Osteocyte (in vitro differentiated cells): ENCODE results near the gene GRIN1. TPM values are rescaled to one million over a fixed set of nuclear protein-coding genes. Genes with fewer than 3 reads are reported as not detected.

Source experiments
- DNase-seq: peaks from one replicate; pipeline ENCODE4 v3.0.0; 2021; ENCODE audit warnings: mixed read lengths; ENCODE audit not compliant: unreplicated experiment; ENCODE audit errors: extremely low spot score
- H3K27ac Mint-ChIP-seq: one replicate; pipeline ENCODE4 v1.8.0; 2021; ENCODE audit warnings: mild to moderate bottlenecking, mixed read lengths; ENCODE audit not compliant: unreplicated experiment
- H3K27me3 Mint-ChIP-seq: one replicate; pipeline ENCODE4 v1.8.0; 2021; ENCODE audit warnings: mixed read lengths; ENCODE audit not compliant: unreplicated experiment
- H3K36me3 Mint-ChIP-seq: one replicate; pipeline ENCODE4 v1.8.0; 2021; ENCODE audit warnings: mixed read lengths; ENCODE audit not compliant: unreplicated experiment
- H3K4me1 Mint-ChIP-seq: one replicate; pipeline ENCODE4 v1.8.0; 2021; ENCODE audit warnings: mixed read lengths; ENCODE audit not compliant: unreplicated experiment
- H3K4me3 Mint-ChIP-seq: one replicate; pipeline ENCODE4 v1.8.0; 2021; ENCODE audit warnings: mild to moderate bottlenecking, moderate library complexity, mixed read lengths; ENCODE audit not compliant: unreplicated experiment
- H3K9me3 Mint-ChIP-seq: one replicate; pipeline ENCODE4 v1.8.0; 2021; ENCODE audit warnings: mixed read lengths; ENCODE audit not compliant: unreplicated experiment
- CTCF ChIP-seq: fragments of 200-600 bp; sonication (generic); IDR thresholded peaks from 2 replicates; pipeline ENCODE4 v1.5.0; 2021; ENCODE audit warnings: antibody characterized with exemption, mild to moderate bottlenecking, moderate library complexity
- total RNA-seq: library from RNA; stranded (reverse); gene quantifications from 2 replicates; pipeline ENCODE4 v1.2.1, GENCODE V29; 2021

Gene GRIN1
- total RNA-seq, 1 donor from 2014 or later = not detected

GRCh38 chr9:137140151-137141012 lies 1.4 kb downstream of the GRIN1 start:
- no peaks in the 10 kb centered on the region for H3K9me3 Mint-ChIP-seq
- no peak overlapping the region for H3K4me3 Mint-ChIP-seq

GRCh38 chr9:137141050-137141810 lies 2.3 kb downstream of the GRIN1 start:
- no peaks in the 10 kb centered on the region for H3K4me1 Mint-ChIP-seq
- H3K36me3 Mint-ChIP-seq = no peaks in the 10 kb centered on the region
- H3K4me3 Mint-ChIP-seq = no peak overlapping the region
- no peak overlapping the region for H3K27ac Mint-ChIP-seq
- no peak for TF ChIP-seq CTCF
- DNase-seq = peak; percentile 80
- no peaks in the 10 kb centered on the region for H3K9me3 Mint-ChIP-seq
- H3K27me3 Mint-ChIP-seq = peaks cover 32% of the 10 kb centered on the region

More at GRCh38 chr9:137140151-137141012, 1.4 kb downstream of the GRIN1 start:
- no peak overlapping the region for H3K27ac Mint-ChIP-seq
- H3K4me1 Mint-ChIP-seq = no peaks in the 10 kb centered on the region
- H3K27me3 Mint-ChIP-seq = peaks cover 35% of the 10 kb centered on the region
- TF ChIP-seq CTCF = no peak
- DNase-seq = peak; percentile 77
- H3K36me3 Mint-ChIP-seq = no peaks in the 10 kb centered on the region

- DNase-seq = no peak
- Mint-ChIP-seq H3K27me3 (peaks cover 30% of the 10 kb centered on the region), H3K27ac (no peak overlapping the region), H3K4me3 (no peak overlapping the region), H3K4me1 (no peaks in the 10 kb centered on the region), H3K9me3 (no peaks in the 10 kb centered on the region), H3K36me3 (no peaks in the 10 kb centered on the region)
- TF ChIP-seq CTCF = no peak
Measured at GRCh38 chr9:137141976-137142936, 3.3 kb downstream of the GRIN1 start.

GRCh38 chr9:137143459-137143858 lies 4.5 kb downstream of the GRIN1 start:
- H3K36me3 Mint-ChIP-seq = no peaks in the 10 kb centered on the region
- TF ChIP-seq CTCF = no peak
- no peaks in the 10 kb centered on the region for H3K4me1 Mint-ChIP-seq
- H3K27ac Mint-ChIP-seq = no peak overlapping the region
- peaks cover 22% of the 10 kb centered on the region for H3K27me3 Mint-ChIP-seq
- H3K4me3 Mint-ChIP-seq = no peak overlapping the region
- no peak for DNase-seq
- H3K9me3 Mint-ChIP-seq = no peaks in the 10 kb centered on the region
